Left cardiac atrium (tissue), 4 donors: Measurements from ENCODE around the gene AQP4. TPM values are rescaled to one million over a fixed set of nuclear protein-coding genes. Genes with fewer than 3 reads are reported as not detected.

Experiments
- ATAC-seq, 2 donors: fragments of 200-7000 bp; cut with Tn5 transposase; one replicate each; pipeline ENCODE4 v1.9.1; 2020; ENCODE audit warnings: mild to moderate bottlenecking in 2 of 2, moderate library complexity in 2 of 2
- DNase-seq: peaks from one replicate; pipeline ENCODE4 v3.0.0-alpha.2; 2020
- intact Hi-C, 2 donors: fragments of 100-400 bp; cut with DNase I; formaldehyde crosslinking; loops; one replicate each; pipeline versions ENCODE4 v1.14.1 to v1.15.1; 2022 to 2023
- long read RNA-seq: library from polyadenylated mRNA; unstranded; transcript quantifications from one replicate; pipeline ENCODE4 v2.0.0, GENCODE V29; 2021
- total RNA-seq, 2 donors: library from RNA; stranded (reverse); fragmentation: NEBNext Ultra II Directional; extraction: Animal tissue kit (Norgen Biotek cat#: 25700); gene quantifications; one replicate each; pipeline ENCODE4 v1.2.1, GENCODE V29; 2021
- donor health status: DM: no; HTN: yes; CAD: no.
- donor health status: DM: no; HTN: yes; CAD: no; lungs with severe emphysema.
- donor health status: DM: yes; HTN: yes; CAD: no.
- donor health status: Dilated cardiomyopathy.

The AQP4 gene
- total RNA-seq, result 10 to 100 TPM in 1 of 2 donors, 1 to 10 TPM in 1; 5.6 to 10.3 TPM
- long read RNA-seq, full-length matches to known transcripts, result 5 of 8 reads
- long read RNA-seq, partial matches to known transcripts, result 0 of 8 reads
- long read RNA-seq, other reads (novel, unspliced or antisense), result 3 of 8 reads

GRCh38 chr18:26865557-26865956 is at the start of gene AQP4:
AQP4 (minus strand) TSS chr18:26865707; CDS start chr18:26865689, 18 bp downstream.
- intact Hi-C loops, result loop anchor here in 1 of 2 donors (10.0 kb wide), 1 partner anchor 61 kb away; no protein-coding TSS in a partner anchor
- ATAC-seq (peak; percentile 63 to 84), DNase-seq (peak; percentile 34)

GRCh38 chr18:26911840-26912239 is 46.3 kb upstream of the AQP4 start:
- intact Hi-C loops, result no loop called here
- DNase-seq (no peak), ATAC-seq (no peak)

- DNase-seq, result peak; percentile 27
- intact Hi-C loops, result no loop called here
- peak; percentile 57 to 62 for ATAC-seq
Observed at GRCh38 chr18:26909599-26910290, 44.2 kb upstream of the AQP4 start.

GRCh38 chr18:26908906-26909305 is 43.4 kb upstream of the AQP4 start:
- ATAC-seq (no peak), DNase-seq (no peak)
- intact Hi-C loops, result no loop called here

GRCh38 chr18:26902291-26902690 is 36.8 kb upstream of the AQP4 start:
- ATAC-seq (no peak), DNase-seq (no peak)
- intact Hi-C loops, result no loop called here

GRCh38 chr18:26901020-26901419 is 35.5 kb upstream of the AQP4 start:
- intact Hi-C loops, result no loop called here
- ATAC-seq, result no peak
- no peak for DNase-seq

GRCh38 chr18:26894426-26894825 is 28.9 kb upstream of the AQP4 start:
- intact Hi-C loops, result no loop called here
- no peak for ATAC-seq
- no peak for DNase-seq

- no peak for DNase-seq
- ATAC-seq, result no peak
- intact Hi-C loops, result no loop called here
Observed at GRCh38 chr18:26893996-26894395, 28.5 kb upstream of the AQP4 start.

GRCh38 chr18:26888259-26888658 is 22.8 kb upstream of the AQP4 start:
- ATAC-seq (no peak), DNase-seq (no peak)
- intact Hi-C loops, result no loop called here

- DNase-seq (no peak), ATAC-seq (no peak)
- intact Hi-C loops, result no loop called here
Observed at GRCh38 chr18:26875040-26875654, 9.6 kb upstream of the AQP4 start.

- DNase-seq (no peak), ATAC-seq (no peak)
- intact Hi-C loops, result no loop called here
Observed at GRCh38 chr18:26874283-26874682, 8.8 kb upstream of the AQP4 start.

- ATAC-seq, result no peak
- no peak for DNase-seq
- intact Hi-C loops, result loop anchor here in 1 of 2 donors (10.0 kb wide), 1 partner anchor 65 kb away; no protein-coding TSS in a partner anchor
Observed at GRCh38 chr18:26869640-26870039, 4.1 kb upstream of the AQP4 start.

- DNase-seq (no peak), ATAC-seq (peak in 1 of 2 donors; percentile 8)
- intact Hi-C loops, result loop anchor here in 1 of 2 donors (10.0 kb wide), 1 partner anchor 64 kb away; no protein-coding TSS in a partner anchor
Observed at GRCh38 chr18:26868968-26869586, 3.6 kb upstream of the AQP4 start.

- DNase-seq (no peak), ATAC-seq (no peak)
- intact Hi-C loops, result loop anchor here in 1 of 2 donors (10.0 kb wide), 1 partner anchor 63 kb away; no protein-coding TSS in a partner anchor
Observed at GRCh38 chr18:26867471-26867870, 2.0 kb upstream of the AQP4 start.

GRCh38 chr18:26864658-26865057 is 849 bp downstream of the AQP4 start:
- no peak for DNase-seq
- ATAC-seq, result no peak
- intact Hi-C loops, result loop anchor here in 1 of 2 donors (10.0 kb wide), 1 partner anchor 60 kb away; no protein-coding TSS in a partner anchor

- intact Hi-C loops, result loop anchor here in 1 of 2 donors (10.0 kb wide), 1 partner anchor 59 kb away; no protein-coding TSS in a partner anchor
- DNase-seq (no peak), ATAC-seq (no peak)
Observed at GRCh38 chr18:26863921-26864497, 1.5 kb downstream of the AQP4 start.

GRCh38 chr18:26863122-26863879 is 2.2 kb downstream of the AQP4 start:
- ATAC-seq (peak; percentile 92 to 97), DNase-seq (peak; percentile 75)
- intact Hi-C loops, result loop anchor here in 1 of 2 donors (10.0 kb wide), 1 partner anchor 58 kb away; no protein-coding TSS in a partner anchor

- DNase-seq (no peak), ATAC-seq (no peak)
- intact Hi-C loops, result loop anchor here in 1 of 2 donors (10.0 kb wide), 1 partner anchor 57 kb away; no protein-coding TSS in a partner anchor
Observed at GRCh38 chr18:26862084-26862483, 3.4 kb downstream of the AQP4 start.
